ENCODE results near the gene ROR2. TPM values are rescaled to one million over a fixed set of nuclear protein-coding genes. Genes with fewer than 3 reads are reported as not detected.
A peak's percentile ranks its signal among the peaks of the same experiment; 100 is the strongest.

Gene ROR2
- total RNA-seq, 1 experiment from 2014 or later: 3.2 TPM

DNA sequence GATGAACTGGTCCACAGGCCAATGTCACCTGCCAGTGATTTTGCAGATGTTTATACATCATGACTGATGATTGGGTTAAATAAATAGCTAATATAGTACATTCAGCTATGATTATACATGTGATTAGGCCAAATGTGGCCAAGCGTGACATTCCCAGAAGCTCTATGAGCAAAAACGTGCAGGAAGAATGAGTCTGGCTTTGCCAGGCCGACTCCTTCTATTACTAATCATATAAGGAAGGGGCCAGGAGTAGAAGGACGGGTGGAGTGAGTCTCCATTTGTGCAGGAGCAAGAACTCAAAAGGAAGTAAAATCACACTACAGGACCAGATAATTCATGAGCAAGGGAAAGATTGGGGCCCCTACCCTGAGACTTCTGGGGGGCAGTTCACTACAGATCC is 178.2 kb downstream of the ROR2 start:
- DNase-seq (ENCODE audit: low spot score): no peak
- in situ Hi-C loops (cut with HindIII; ENCODE audit: low sequenced_read_pairs): no loop called here

DNA sequence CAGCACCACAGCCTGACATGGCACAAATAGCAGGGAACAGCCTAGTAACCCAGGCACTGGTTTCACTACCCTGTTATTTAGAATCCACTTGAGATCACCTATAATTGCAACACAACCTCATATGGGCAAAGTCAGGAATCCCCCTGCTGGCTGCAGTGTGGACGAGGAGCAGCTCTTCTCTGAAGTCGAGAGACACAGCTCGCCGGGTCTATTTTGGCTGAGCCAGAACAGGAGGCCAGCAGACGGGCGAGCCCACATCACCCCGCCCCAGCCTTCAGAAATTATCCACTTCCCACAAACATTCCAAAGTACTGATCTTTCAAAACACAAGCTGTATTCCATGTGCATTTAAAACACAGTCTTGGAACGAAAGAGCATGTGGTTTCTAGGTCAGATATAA is 179.0 kb downstream of the ROR2 start:
- no peak for DNase-seq (ENCODE audit: low spot score)
- in situ Hi-C loops (cut with HindIII; ENCODE audit: low sequenced_read_pairs): no loop called here

DNA sequence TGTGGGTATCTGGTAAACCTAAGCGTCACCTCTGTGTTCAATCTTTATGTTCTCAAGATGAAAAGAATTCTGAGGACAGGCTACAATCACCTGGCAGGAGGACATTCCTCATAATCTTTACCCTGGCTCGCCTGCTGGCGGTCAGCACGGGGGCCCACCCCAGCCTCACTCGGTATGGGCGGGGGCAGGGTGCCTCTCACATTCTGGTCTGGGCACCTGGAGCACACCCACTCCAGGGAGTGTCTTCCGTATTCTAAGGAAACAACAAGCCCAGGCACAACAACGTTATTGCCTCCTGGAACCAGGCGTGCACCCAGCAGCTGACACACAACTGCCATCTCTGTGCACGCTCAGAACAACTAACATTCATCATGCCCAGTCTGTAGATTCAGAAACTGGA is 179.8 kb downstream of the ROR2 start:
- in situ Hi-C loops (cut with HindIII; ENCODE audit: low sequenced_read_pairs): no loop called here
- no peak for DNase-seq (ENCODE audit: low spot score)

DNA sequence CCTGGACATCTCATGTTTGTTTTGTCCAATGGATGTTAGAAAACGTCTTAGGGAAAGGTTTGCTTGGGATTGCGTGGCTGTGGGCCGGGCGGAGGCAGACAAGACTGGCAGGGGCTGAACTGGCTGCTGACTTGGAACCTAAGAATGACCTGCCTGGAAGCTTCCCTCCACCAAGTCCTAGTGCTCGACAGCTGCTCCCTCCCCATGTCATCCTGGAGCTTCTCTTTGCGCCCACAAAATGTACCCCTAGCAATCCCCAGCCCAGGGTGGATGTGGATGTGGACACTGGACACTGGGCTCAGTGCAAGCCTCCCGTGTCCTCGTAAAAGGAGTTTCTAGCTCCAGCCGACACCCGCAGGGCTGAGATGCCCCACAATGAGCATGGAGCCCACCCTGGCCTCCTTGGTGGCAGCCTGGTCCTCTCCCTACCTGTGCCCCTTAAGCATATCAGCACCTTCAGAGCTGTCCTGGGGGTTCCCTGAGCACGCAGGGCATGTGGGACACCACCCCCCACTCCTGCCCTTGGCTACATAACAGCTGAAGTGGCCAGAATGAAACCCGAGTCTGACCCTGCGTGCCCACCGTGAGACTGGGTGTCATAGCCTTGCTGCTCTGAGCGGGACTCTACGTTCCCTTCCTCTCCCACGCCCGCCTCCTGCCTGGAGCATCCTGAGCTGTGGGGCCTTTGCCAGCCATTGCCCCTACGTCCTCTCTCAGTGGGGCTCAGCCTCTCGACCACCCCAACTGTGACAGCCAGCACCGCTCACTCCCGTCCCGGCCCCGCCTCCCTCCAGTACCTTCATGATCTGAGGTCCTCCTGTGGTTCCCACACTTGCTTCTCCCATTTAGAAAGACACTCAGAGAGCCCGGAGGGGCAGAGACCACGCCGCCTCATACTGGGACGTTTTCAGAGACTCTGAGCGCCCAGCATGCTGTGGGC is 180.8 kb downstream of the ROR2 start:
- in situ Hi-C loops (cut with HindIII; ENCODE audit: low sequenced_read_pairs): no loop called here
- DNase-seq (ENCODE audit: low spot score): no peak

DNA sequence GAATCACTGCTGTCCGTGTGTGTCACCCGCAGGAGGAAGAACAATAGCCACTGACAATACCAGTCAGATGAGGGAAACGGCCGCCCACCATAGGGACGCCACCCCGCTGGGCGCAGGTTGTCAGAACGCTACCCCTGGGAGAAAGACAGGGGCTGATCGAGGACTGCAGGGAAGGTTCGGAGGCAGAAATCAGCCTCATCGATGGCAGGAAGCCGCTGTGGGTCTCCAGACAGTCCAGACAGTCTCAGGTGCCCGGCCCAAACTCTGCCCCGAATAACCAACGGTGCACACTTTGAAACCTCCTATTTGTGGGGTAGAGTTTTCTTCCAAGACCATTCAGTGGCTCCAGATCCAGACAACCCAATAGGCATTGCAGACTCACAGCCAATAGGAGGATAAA is 181.5 kb downstream of the ROR2 start:
- DNase-seq (ENCODE audit: low spot score): no peak
- in situ Hi-C loops (cut with HindIII; ENCODE audit: low sequenced_read_pairs): no loop called here

DNA sequence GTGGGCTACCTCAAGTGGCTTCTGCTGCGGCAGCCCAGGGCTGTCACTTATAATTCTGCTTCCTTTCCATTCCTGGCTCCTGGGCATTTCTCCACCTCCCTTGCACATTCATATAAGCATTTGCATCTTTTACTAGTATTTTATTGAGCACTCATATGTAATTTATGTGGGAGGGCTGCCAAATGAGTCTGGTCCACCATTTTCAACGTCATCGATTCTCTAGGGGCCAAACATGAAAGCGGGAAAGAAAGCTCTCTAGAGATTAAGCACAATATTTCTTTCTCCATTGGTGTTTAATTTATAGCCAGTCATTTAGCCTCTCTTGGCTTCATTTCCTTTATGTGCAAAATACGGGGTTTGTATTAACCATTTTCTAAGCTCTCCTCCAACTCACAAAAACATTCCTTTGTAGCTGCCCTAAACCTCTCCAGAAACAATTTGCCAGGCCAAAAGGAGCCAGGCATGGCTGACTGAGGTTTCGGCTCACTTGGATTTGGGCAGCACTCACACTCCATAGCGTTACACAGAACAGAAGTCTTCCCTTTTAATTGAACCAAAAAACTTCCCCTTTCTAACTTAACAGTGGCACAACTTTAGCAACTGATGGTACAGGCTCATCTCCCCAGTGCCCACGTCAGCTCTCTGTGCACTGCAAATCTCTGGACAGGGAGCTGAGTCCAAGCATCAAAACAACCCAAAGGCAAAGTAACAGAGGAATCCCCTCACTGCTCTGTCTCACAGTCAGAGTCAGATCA is 183.5 kb downstream of the ROR2 start:
- no peak for DNase-seq (ENCODE audit: low spot score)
- in situ Hi-C loops (cut with HindIII; ENCODE audit: low sequenced_read_pairs): no loop called here

DNA sequence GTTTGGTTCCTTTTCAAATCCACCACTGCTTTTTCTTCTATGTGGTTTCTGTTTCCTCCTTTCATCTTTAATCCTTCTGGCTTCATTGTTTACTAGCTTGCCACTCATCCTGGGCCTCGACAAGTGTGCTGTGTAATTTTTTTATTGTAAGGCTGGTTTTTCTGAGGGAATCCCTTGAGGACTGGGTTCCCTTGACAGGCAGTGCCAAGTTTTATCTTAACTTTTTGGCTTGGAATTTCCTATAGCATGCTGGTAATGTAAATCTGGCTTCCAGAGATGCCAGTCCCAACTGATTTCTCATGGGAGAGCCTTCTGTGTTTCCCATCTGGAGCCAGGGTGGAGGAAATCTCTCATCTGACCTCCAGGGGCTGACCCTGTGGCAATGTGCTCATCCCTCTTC is 184.7 kb downstream of the ROR2 start:
- in situ Hi-C loops (cut with HindIII; ENCODE audit: low sequenced_read_pairs): no loop called here
- DNase-seq (ENCODE audit: low spot score): no peak

DNA sequence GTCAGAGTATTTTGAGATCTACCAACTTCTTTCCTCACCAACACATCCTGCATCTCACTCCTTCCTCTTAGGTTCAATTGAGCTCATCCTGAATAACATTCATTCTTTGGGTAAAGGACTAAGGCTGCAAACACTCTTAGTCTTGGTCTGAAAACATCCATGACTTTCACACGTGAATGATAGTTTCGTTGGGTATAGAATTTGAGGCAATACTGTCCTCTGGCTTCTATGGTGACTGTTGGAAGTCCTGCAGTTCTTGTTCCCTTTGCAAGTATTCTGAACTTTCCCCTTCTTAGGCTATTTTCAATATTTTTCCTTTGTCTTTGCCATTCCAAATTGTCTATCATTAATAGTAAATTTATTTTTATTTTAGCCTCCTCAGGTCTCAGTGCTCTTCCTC is 185.4 kb downstream of the ROR2 start:
- in situ Hi-C loops (cut with HindIII; ENCODE audit: low sequenced_read_pairs): no loop called here
- DNase-seq (ENCODE audit: low spot score): no peak

DNA sequence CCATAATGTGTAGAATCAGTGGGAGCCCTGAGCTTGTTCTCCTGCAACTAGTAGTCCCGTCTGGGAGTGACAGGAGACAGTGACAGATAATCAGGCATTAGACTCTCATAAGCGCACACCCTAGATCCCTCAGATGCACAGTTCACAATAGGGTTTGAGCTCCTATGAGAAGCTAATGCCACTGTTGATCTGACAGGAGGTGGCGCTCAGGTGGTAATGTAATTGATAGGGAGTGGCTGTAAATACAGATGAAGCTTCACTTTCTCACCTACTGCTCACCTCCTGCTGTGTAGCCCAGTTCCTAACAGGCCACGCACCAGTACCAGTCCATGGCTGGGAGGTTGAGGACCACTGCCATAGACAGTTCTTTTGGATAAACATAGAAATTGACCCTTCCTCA is 188.7 kb downstream of the ROR2 start:
- no peak for DNase-seq (ENCODE audit: low spot score)
- in situ Hi-C loops (cut with HindIII; ENCODE audit: low sequenced_read_pairs): no loop called here

DNA sequence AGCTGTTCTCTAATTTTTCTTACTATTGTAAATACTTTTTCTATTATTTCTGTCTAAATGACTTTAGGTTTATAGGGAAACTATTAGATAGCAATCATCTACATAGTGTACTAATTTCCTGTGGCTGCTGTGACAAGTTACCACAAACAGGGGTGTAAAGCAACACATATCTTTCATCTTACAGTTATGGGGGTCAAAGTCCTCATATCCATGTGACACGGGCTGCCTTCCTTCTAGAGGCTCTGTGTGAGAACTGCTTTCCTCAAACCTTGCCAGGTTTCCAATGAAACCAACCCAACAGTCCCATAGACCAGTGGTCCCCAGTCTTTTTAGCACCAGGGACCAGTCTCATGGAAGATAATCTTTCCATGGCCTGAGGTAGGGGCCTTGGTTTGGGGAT is 189.1 kb downstream of the ROR2 start:
- DNase-seq (ENCODE audit: low spot score): no peak

DNA sequence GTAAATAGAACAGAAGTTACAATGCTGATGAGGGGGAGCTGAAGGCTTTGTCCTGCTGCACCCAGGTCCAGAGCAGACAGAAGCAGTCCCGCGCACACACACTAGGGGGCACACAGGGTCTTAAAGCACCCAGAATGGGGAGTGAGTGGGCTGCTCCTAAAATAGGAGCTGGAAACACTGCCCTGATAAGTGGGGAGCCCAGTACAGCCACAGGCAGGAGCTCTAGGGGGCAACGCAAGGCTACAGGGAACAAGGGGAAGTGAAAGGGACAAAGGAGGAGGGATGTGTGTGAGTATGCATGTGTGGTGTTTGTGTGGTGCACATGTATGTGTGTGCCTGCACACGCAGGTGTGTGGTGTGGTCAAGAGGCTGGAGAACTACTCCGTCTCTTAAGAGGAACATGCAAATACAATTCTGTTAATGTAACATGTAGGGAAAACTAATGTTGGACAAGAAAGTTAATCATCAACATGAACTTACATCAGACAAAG is 191.5 kb downstream of the ROR2 start:
- in situ Hi-C loops (cut with HindIII; ENCODE audit: low sequenced_read_pairs): no loop called here
- DNase-seq (ENCODE audit: low spot score): no peak

More for the DNA sequence above, 189.1 kb downstream of the ROR2 start:
- in situ Hi-C loops (cut with HindIII; ENCODE audit: low sequenced_read_pairs): no loop called here

DNA sequence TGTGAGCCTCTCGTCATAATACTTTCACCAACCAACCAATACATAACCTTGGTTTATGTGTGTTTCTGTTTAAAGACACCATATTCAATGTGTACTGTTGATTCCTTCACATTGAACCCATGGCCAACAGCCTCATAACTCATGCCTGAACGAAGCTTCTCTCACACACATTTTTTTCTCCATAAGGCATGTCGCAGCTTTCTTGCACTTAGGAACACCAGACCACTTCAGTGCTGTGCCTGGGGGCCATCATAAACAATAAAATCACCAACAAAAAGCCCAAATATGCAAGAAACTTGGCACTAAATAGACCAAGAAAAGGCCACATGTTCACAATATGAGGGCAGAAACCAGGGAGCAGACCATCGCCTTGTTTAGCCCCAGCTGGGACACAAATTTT is 192.2 kb downstream of the ROR2 start:
- in situ Hi-C loops (cut with HindIII; ENCODE audit: low sequenced_read_pairs): no loop called here
- no peak for DNase-seq (ENCODE audit: low spot score)

DNA sequence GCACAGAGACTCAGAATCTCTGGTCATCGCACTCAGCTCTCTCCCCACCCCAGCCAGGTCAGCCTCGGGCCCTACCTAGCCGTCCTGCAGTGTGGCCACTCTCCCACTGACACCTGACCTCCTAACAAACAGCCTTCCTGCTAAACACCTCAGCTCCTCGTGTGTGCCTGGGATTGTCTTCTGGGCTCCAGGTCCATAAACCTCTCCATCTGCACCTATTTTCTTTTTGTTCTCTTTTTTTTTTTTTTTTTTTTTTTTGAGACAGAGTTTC is 193.6 kb downstream of the ROR2 start:
- no peak for DNase-seq (ENCODE audit: low spot score)
- in situ Hi-C loops (cut with HindIII; ENCODE audit: low sequenced_read_pairs): no loop called here

DNA sequence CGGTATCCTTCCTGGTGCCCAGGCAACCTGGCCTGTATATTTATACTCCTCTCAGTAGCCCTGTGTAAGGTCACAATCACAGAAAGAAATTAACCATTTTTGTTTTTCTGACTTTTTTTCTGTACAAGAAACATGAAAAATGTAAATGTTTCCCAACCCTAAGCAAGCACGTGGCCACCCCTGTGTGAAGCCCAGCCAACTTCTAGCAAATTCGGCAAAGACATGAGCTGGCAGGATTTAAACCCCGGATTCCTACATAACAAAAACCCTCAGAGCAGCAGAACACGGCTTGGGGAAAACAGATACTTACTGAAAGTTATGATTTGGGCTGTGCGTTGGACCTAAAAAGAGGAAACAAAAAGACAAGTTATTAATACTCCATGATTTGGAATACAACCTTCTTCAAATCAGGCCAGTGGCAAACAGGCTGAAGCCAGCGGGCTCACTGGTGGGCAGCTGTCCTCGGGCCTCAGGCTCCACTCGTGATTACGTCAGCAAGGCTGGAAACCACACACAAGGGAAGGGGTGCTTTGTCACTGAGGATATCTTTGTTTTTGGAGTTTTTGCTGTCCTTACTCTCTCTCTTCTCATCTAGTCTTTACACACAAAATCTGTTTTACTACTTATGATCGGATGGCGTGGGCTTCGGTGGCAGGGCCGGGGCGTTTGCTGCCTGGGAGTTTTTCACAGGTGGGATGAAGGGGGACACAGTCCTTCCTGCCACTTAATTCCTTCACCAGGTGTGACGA is 194.1 kb downstream of the ROR2 start:
- no peak for DNase-seq (ENCODE audit: low spot score)
- in situ Hi-C loops (cut with HindIII; ENCODE audit: low sequenced_read_pairs): no loop called here

DNA sequence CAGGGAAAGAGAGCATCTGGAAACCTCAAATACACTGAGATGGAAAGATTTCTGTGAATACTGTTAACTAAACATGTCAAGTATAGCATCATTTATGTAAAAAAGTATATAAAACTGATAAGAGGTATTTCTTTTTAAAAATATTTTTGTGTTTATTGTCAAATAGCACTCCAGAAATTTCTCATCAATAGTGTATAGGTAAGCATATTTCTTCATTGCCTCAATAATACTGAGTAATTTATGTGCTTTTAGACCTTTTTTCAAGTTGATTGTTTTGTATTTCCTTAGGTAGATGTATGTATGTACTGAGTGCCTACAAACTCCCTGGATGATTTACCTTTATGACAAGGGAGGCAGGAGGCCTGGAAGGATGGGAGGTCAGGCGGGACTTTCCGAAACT is 196.3 kb downstream of the ROR2 start:
- DNase-seq (ENCODE audit: low spot score): no peak
- in situ Hi-C loops (cut with HindIII; ENCODE audit: low sequenced_read_pairs): no loop called here

DNA sequence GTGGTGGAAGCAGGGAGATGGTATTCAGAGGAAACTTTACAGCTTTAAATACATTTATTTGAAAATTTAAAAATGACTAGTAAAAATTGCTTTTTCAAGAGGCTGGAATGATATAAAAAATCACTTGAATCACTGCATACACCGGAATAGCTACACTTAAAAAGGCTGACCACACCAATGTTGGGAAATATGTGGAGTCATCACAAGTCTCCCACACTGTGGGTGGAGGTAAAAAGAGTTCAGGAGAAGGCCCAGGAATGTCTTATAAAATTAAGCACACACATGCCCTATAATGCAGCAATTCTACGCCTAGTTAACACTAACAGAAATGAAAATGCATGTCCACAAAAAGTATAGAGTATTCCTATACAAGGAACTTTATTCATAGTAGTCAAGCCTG is 198.1 kb downstream of the ROR2 start:
- no peak for DNase-seq (ENCODE audit: low spot score)
- in situ Hi-C loops (cut with HindIII; ENCODE audit: low sequenced_read_pairs): no loop called here

DNA sequence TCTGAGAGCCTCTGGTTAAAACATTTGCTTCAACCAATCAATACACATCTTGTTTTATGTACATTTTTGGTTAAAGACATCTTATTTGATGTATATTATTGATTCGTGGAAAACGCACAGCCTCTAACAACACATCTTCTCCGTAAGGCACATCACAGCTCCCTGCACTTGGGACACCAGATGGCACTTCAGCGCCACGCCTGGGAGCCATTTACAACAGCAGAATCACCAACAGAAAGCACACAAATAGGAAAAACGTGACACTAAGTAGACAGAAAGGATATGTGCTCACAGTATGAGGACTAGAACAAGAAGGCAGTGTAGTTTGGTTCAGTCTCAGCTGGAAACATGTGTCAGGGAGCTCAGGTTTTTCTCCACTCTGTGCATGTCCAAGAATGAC is 199.7 kb downstream of the ROR2 start:
- DNase-seq (ENCODE audit: low spot score): peak; percentile 31
- in situ Hi-C loops (cut with HindIII; ENCODE audit: low sequenced_read_pairs): no loop called here

DNA sequence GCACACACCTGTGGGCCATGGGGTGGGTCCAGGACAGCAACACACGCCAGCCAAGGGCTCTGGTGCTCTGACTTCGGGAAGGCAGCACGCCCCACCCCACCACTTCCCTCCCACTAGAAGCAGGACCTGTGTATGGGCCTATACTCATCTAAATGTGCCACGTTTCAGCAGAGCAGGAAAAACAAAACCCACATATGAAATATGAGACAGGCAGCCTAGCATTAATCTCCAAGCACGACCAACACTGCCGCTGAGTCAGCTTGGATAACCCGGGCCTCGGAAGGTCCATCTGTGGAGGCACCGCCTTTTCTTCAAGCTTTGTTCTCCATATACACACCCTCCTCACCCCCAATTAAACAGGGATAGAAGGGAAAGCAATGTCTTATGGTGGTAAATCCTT is 203.1 kb downstream of the ROR2 start:
- DNase-seq (ENCODE audit: low spot score): no peak
- in situ Hi-C loops (cut with HindIII; ENCODE audit: low sequenced_read_pairs): no loop called here

DNA sequence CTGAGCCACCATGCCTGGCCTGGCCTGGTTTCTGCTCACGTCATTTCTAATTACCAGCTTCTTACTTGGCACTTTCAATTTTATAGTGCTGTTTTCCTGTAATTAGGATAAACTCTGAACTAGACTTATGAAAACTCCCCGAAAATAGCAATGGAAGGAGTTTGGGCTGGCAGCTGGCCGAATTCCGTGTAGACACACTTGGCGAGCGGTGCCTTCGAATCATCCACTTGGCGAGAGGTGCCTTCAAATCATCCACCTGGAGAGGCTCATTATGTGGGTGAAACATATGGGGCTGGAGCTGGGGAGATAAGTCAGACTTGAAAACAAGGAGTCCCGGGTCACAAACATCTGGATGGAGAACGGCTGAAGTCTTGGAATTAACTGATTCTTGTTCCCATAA is 203.7 kb downstream of the ROR2 start:
- in situ Hi-C loops (cut with HindIII; ENCODE audit: low sequenced_read_pairs): no loop called here

DNA sequence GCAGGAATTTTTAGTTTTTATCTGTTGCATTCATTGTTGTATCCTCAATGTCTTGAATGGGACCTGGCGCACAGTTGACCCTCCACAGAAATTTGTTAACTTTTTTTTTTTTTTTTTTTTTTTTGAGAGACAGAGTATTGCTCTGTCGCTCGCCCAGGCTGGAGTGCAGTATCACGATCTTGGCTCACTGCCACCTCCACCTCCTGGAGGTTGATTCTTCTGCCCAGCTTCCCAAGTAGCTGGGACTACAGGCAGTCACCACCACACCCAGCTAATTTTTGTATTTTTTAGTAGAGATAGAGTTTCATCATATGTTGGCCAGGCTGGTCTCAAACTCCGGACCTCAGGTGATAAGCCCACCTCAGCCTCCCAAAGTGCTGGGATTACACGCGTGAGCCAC is 205.9 kb downstream of the ROR2 start:
- in situ Hi-C loops (cut with HindIII; ENCODE audit: low sequenced_read_pairs): no loop called here

More for the DNA sequence above, 203.7 kb downstream of the ROR2 start:
- no peak for DNase-seq (ENCODE audit: low spot score)

More for the DNA sequence above, 205.9 kb downstream of the ROR2 start:
- DNase-seq (ENCODE audit: low spot score): no peak
